ENCODE measurements around the gene HSPA12B. TPM values are rescaled to one million over a fixed set of nuclear protein-coding genes. Genes with fewer than 3 reads are reported as not detected.
A peak's percentile ranks its signal among the peaks of the same experiment; 100 is the strongest.

HSPA12B gene
- total and polyA plus RNA-seq, 2 of the 8 experiments (the other 6 are each of a cell fraction or from before 2014, with no cell fraction given) = 2.2 to 4.3 TPM

DNA sequence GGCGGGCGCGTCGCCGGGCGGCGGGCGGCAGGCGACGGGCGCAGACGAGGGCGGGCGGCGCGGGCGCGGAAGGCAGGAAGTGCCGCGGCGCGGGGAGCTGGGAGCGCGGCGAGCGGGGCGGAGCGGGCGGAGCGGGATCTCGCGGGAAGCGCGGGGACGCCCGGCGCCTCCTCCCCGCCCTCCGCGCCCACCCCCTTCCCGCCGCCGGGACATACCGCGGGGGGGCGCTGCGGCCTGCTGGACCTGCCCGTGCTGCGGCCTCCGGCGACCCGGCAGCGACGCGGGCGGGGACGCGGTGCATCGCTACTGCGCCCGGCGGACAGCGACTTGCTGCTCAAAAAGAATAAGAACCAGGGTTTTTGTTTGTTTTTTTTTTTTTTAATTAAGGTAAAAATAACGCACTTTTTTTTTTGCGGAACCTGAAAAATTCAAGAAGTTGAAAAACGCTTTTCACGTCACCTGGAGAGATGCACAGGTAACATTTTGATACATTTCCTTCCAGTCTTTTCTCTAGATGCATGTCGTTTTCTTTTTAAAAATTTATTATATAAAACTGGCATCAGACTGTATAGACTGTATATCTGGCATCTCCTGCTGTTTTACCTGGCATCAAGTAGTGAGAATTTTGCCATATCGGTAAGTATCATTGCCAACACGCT is 54.3 kb downstream of the HSPA12B start, which contains the start of gene CENPB (continued):
- TF ChIP-seq, protein P1, sequence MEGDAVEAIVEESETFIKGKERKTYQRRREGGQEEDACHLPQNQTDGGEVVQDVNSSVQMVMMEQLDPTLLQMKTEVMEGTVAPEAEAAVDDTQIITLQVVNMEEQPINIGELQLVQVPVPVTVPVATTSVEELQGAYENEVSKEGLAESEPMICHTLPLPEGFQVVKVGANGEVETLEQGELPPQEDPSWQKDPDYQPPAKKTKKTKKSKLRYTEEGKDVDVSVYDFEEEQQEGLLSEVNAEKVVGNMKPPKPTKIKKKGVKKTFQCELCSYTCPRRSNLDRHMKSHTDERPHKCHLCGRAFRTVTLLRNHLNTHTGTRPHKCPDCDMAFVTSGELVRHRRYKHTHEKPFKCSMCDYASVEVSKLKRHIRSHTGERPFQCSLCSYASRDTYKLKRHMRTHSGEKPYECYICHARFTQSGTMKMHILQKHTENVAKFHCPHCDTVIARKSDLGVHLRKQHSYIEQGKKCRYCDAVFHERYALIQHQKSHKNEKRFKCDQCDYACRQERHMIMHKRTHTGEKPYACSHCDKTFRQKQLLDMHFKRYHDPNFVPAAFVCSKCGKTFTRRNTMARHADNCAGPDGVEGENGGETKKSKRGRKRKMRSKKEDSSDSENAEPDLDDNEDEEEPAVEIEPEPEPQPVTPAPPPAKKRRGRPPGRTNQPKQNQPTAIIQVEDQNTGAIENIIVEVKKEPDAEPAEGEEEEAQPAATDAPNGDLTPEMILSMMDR (IDR thresholded peaks at IDR 0.05; ENCODE audit: control extremely low read depth in 1 of 3, insufficient read depth in 1 of 3, low read depth in 1 of 3, low read length in 3 of 3) = peak; percentile 63 to 99 (median 92)
- TF ChIP-seq BACH1 (IDR thresholded peaks at IDR 0.05; ENCODE audit: low read length) (no peak), MAFK (IDR thresholded peaks at IDR 0.05; ENCODE audit: low read depth, low read length) (no peak), CEBPB (IDR thresholded peaks at IDR 0.05; ENCODE audit: low read depth, low read length) (no peak), NRF1 (IDR thresholded peaks at IDR 0.05; ENCODE audit: low read depth, low read length) (no peak), CBX5 (IDR thresholded peaks at IDR 0.05; ENCODE audit: low read depth, low read length) (no peak), HDAC2 (IDR thresholded peaks at IDR 0.05; ENCODE audit: borderline replicate concordance in 1 of 2, low read depth in 2 of 2, low read length in 2 of 2) (no peak), SUZ12 (IDR thresholded peaks at IDR 0.05; ENCODE audit: low read length) (no peak), CHD2 (IDR thresholded peaks at IDR 0.05; ENCODE audit: low read length) (peak; percentile 92), BRCA1 (IDR thresholded peaks at IDR 0.05; ENCODE audit: low read depth, low read length) (peak; percentile 72), SP2 (IDR thresholded peaks at IDR 0.05; ENCODE audit: low read length) (no peak)
- TF ChIP-seq, protein P2, sequence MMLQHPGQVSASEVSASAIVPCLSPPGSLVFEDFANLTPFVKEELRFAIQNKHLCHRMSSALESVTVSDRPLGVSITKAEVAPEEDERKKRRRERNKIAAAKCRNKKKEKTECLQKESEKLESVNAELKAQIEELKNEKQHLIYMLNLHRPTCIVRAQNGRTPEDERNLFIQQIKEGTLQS (IDR thresholded peaks at IDR 0.05; ENCODE audit: insufficient read depth, low read depth, low read length) = no peak

Data from H1 (cell line).